Transverse colon (tissue), 4 donors: ENCODE results near the gene TP73.

Experiments
- EP300 ChIP-seq: sonication (generic); formaldehyde crosslinking; IDR thresholded peaks from one replicate; pipeline ENCODE4 v1.6.1; 2017; ENCODE audit warnings: antibody characterized with exemption, low read depth
- POLR2A ChIP-seq: fragments of 450-650 bp; IDR thresholded peaks from one replicate; pipeline ENCODE4 v1.6.1; 2016; ENCODE audit warnings: antibody characterized with exemption, mild to moderate bottlenecking, moderate library complexity
- POLR2AphosphoS5 ChIP-seq, 3 donors: sonication (generic); formaldehyde crosslinking; IDR thresholded peaks; one replicate each; pipeline ENCODE4 v1.6.1; 2016; ENCODE audit warnings: antibody characterized with exemption in 3 of 3
- TF ChIP-seq, protein P1 (sequence below), 5 experiments: fragments of 200-600 bp in 3 of 5; fragments of 450-650 bp in 2 of 5; sonication (generic) in 3 of 5; IDR thresholded peaks; 1 replicate in 2 of 5; 2 replicates in 3 of 5; pipeline ENCODE4 v1.5.1; 2016 to 2017; ENCODE audit warnings: antibody characterized with exemption in 5 of 5, inconsistent platforms in 3 of 5, mild to moderate bottlenecking in 2 of 5, moderate library complexity in 1 of 5

DNA sequence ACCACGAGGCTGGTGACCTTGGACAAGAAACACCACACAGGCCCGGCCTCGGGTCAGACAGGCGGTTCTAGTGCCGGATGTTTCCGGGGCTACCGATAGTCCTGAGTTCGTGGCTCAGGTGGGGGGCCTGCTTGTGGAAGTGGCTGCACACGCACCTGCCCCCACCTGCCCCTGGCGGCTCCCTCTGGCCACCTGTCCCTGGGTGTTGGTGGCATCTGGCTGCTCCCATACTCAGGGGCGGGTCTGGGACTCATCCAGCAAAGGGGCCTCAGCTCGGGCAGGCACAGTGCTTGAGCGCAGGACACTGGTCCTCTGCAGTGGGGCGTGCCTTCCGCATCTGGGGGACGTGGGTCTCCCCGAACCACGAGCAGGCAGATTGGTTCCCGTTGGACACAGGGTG, 33.6 kb downstream of the TP73 start:
- TF ChIP-seq, protein P1, sequence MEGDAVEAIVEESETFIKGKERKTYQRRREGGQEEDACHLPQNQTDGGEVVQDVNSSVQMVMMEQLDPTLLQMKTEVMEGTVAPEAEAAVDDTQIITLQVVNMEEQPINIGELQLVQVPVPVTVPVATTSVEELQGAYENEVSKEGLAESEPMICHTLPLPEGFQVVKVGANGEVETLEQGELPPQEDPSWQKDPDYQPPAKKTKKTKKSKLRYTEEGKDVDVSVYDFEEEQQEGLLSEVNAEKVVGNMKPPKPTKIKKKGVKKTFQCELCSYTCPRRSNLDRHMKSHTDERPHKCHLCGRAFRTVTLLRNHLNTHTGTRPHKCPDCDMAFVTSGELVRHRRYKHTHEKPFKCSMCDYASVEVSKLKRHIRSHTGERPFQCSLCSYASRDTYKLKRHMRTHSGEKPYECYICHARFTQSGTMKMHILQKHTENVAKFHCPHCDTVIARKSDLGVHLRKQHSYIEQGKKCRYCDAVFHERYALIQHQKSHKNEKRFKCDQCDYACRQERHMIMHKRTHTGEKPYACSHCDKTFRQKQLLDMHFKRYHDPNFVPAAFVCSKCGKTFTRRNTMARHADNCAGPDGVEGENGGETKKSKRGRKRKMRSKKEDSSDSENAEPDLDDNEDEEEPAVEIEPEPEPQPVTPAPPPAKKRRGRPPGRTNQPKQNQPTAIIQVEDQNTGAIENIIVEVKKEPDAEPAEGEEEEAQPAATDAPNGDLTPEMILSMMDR (IDR thresholded peaks at IDR 0.05): no peak
- no peak for TF ChIP-seq POLR2AphosphoS5 (IDR thresholded peaks at IDR 0.05)
- no peak for TF ChIP-seq POLR2A
- no peak for TF ChIP-seq EP300
